DMS114 treated with DMSO at 0.1 percent for 48 hours (cell line): ENCODE data around the gene MRRF.
A peak's percentile ranks its signal among the peaks of the same experiment; 100 is the strongest.

ENCODE experiments used
- DNase-seq: peaks from one replicate; lab custom pipeline; 2025; ENCODE audit not compliant: unreplicated experiment; lab: John Stamatoyannopoulos, UW

Gene MRRF

GRCh38 chr9:122331523-122331927 is 66.8 kb downstream of the MRRF start:
- no peak for DNase-seq

GRCh38 chr9:122332083-122332482 is 67.4 kb downstream of the MRRF start:
- no peak for DNase-seq

GRCh38 chr9:122332644-122333043 is 68.0 kb downstream of the MRRF start:
- DNase-seq: no peak

GRCh38 chr9:122333169-122333808 is 68.6 kb downstream of the MRRF start:
- DNase-seq: no peak

- DNase-seq: no peak
Observed at GRCh38 chr9:122334916-122335315, 70.2 kb downstream of the MRRF start.

- DNase-seq: no peak
Observed at GRCh38 chr9:122336189-122336588, 71.5 kb downstream of the MRRF start.

GRCh38 chr9:122336866-122337555 is 72.3 kb downstream of the MRRF start:
- DNase-seq: no peak

GRCh38 chr9:122337556-122337929 is 72.9 kb downstream of the MRRF start:
- DNase-seq: no peak

GRCh38 chr9:122338536-122338935 is 73.9 kb downstream of the MRRF start:
- DNase-seq: no peak

- DNase-seq: no peak
Observed at GRCh38 chr9:122338994-122339393, 74.3 kb downstream of the MRRF start.

- DNase-seq: no peak
Observed at GRCh38 chr9:122339579-122339978, 74.9 kb downstream of the MRRF start.

GRCh38 chr9:122340161-122340560 is 75.5 kb downstream of the MRRF start:
- no peak for DNase-seq

- no peak for DNase-seq
Observed at GRCh38 chr9:122342323-122343050, 77.8 kb downstream of the MRRF start.

GRCh38 chr9:122346478-122347347 is 82.0 kb downstream of the MRRF start:
- DNase-seq: no peak

- peak; percentile 16 for DNase-seq
Observed at GRCh38 chr9:122347348-122348287, 82.9 kb downstream of the MRRF start.

GRCh38 chr9:122348288-122348777 is 83.7 kb downstream of the MRRF start:
- DNase-seq: no peak

- DNase-seq: no peak
Observed at GRCh38 chr9:122348791-122349190, 84.1 kb downstream of the MRRF start.

- no peak for DNase-seq
Observed at GRCh38 chr9:122349201-122349600, 84.5 kb downstream of the MRRF start.

- peak; percentile 57 for DNase-seq
Observed at GRCh38 chr9:122350577-122351355, 86.1 kb downstream of the MRRF start.
